Measurements from ENCODE around the gene CAGE1.

CAGE1 gene

DNA sequence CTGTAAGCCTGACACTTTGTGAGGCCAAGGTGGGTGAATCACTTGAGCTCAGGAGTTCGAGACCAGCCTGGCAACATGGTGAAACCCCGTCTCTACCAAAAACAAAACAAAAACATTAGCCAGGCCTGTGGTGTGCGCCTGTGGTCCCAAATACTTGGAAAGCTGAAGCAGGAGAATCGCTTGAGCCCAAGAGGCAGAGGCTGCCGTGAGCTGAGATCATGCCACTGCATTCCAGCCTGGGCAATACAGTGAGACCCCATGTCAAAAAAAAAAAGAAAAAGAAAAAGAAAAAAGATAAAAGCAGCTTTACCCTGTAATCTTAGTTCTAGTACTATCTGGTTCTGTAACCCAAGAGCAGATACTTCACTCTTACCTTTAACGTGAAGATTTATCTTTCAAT is 104.1 kb downstream of the CAGE1 start:
- Histone ChIP-seq H3K4ac (ENCODE audit: low read depth, low read length) (no peak overlapping the region), H3K9me3 (ENCODE audit: insufficient read depth, low read depth, low read length) (no peaks in the 10 kb centered on the region), H4K91ac (ENCODE audit: low read depth, low read length) (no peak overlapping the region), H3K9ac (ENCODE audit: low read length) (no peak overlapping the region), H3K4me3 (ENCODE audit: low read depth, low read length) (no peak overlapping the region), H3K27me3 (ENCODE audit: insufficient read depth, low read length) (no peaks in the 10 kb centered on the region), H3K18ac (ENCODE audit: low read length) (no peak overlapping the region), H3K79me2 (ENCODE audit: control insufficient read depth, insufficient read depth, low read length, poor library complexity) (no peaks in the 10 kb centered on the region), H3K27ac (ENCODE audit: low read depth, low read length) (no peak overlapping the region), H3K4me2 (ENCODE audit: low read length) (no peak overlapping the region), H3K4me1 (ENCODE audit: control insufficient read depth in 1 of 2, insufficient read depth in 2 of 2, low read length in 2 of 2) (no peaks in the 10 kb centered on the region), H4K12ac (ENCODE audit: low read depth, low read length) (no peak overlapping the region), H3K36me3 (ENCODE audit: control insufficient read depth in 1 of 2, insufficient read depth in 2 of 2, low read length in 2 of 2) (peaks cover 7 to 15% of the 10 kb centered on the region in 2 experiments), H2BK120ac (ENCODE audit: insufficient read depth, low read length, poor library complexity) (no peak overlapping the region), H2AFZ (ENCODE audit: insufficient read depth, low read length, poor library complexity) (no peak overlapping the region), H2BK12ac (ENCODE audit: low read length) (no peak overlapping the region), H2AK5ac (ENCODE audit: low read length) (no peak overlapping the region), H3K14ac (ENCODE audit: low read length) (no peak overlapping the region), H3K79me1 (ENCODE audit: low read length) (no peaks in the 10 kb centered on the region), H4K8ac (ENCODE audit: low read depth, low read length) (no peak overlapping the region), H3K23ac (ENCODE audit: low read length) (no peak overlapping the region), H2BK5ac (ENCODE audit: low read depth, low read length, poor library complexity) (no peak overlapping the region)
- no CpG with 5 or more reads among the region's 6 CpGs for WGBS (ENCODE audit: extremely low coverage, insufficient coverage, insufficient read length)
- no peak for DNase-seq

DNA sequence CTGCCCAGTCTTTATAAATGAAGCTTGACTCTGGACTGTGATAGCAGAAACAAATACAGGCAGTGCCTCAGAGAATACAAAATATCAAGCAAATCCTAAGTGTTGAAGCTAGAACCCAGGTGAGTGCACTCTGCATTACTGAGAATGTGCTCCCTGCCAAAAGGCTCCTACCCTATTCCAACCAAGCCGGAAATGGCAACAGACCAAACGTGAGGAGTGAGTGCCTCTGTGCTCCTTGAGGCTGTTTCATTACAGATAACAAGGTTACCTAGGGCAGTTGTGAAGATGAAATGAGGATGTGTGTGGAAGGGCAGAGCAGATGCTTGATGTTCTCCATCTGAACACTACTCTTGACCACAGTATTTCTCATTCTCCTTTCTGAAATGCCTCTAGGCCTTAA is 105.9 kb downstream of the CAGE1 start:
- no peaks in the 10 kb centered on the region for H3K79me1 ChIP-seq (ENCODE audit: low read length)
- H3K27me3 ChIP-seq (ENCODE audit: insufficient read depth, low read length), result no peaks in the 10 kb centered on the region
- H4K8ac ChIP-seq (ENCODE audit: low read depth, low read length), result no peak overlapping the region
- no peak overlapping the region for H3K23ac ChIP-seq (ENCODE audit: low read length)
- no peak overlapping the region for H4K12ac ChIP-seq (ENCODE audit: low read depth, low read length)
- H2AK5ac ChIP-seq (ENCODE audit: low read length), result no peak overlapping the region
- H2AFZ ChIP-seq (ENCODE audit: insufficient read depth, low read length, poor library complexity), result no peak overlapping the region
- H3K4me1 ChIP-seq (ENCODE audit: control insufficient read depth in 1 of 2, insufficient read depth in 2 of 2, low read length in 2 of 2), result no peaks in the 10 kb centered on the region
- no peak overlapping the region for H3K14ac ChIP-seq (ENCODE audit: low read length)
- no peak overlapping the region for H3K4ac ChIP-seq (ENCODE audit: low read depth, low read length)
- no peak overlapping the region for H3K9ac ChIP-seq (ENCODE audit: low read length)
- no peaks in the 10 kb centered on the region for H3K79me2 ChIP-seq (ENCODE audit: control insufficient read depth, insufficient read depth, low read length, poor library complexity)
- H2BK120ac ChIP-seq (ENCODE audit: insufficient read depth, low read length, poor library complexity), result no peak overlapping the region
- H3K27ac ChIP-seq (ENCODE audit: low read depth, low read length), result no peak overlapping the region
- no peaks in the 10 kb centered on the region for H3K9me3 ChIP-seq (ENCODE audit: insufficient read depth, low read depth, low read length)
- no peak overlapping the region for H4K91ac ChIP-seq (ENCODE audit: low read depth, low read length)
- no peak overlapping the region for H3K4me2 ChIP-seq (ENCODE audit: low read length)
- H3K36me3 ChIP-seq (ENCODE audit: control insufficient read depth in 1 of 2, insufficient read depth in 2 of 2, low read length in 2 of 2), result peaks cover 7 to 11% of the 10 kb centered on the region in 2 experiments
- no peak overlapping the region for H3K4me3 ChIP-seq (ENCODE audit: low read depth, low read length)
- DNase-seq, result no peak
- no CpG with 5 or more reads among the region's 2 CpGs for WGBS (ENCODE audit: extremely low coverage, insufficient coverage, insufficient read length)
- no peak overlapping the region for H2BK12ac ChIP-seq (ENCODE audit: low read length)
- H2BK5ac ChIP-seq (ENCODE audit: low read depth, low read length, poor library complexity), result no peak overlapping the region
- H3K18ac ChIP-seq (ENCODE audit: low read length), result no peak overlapping the region

DNA sequence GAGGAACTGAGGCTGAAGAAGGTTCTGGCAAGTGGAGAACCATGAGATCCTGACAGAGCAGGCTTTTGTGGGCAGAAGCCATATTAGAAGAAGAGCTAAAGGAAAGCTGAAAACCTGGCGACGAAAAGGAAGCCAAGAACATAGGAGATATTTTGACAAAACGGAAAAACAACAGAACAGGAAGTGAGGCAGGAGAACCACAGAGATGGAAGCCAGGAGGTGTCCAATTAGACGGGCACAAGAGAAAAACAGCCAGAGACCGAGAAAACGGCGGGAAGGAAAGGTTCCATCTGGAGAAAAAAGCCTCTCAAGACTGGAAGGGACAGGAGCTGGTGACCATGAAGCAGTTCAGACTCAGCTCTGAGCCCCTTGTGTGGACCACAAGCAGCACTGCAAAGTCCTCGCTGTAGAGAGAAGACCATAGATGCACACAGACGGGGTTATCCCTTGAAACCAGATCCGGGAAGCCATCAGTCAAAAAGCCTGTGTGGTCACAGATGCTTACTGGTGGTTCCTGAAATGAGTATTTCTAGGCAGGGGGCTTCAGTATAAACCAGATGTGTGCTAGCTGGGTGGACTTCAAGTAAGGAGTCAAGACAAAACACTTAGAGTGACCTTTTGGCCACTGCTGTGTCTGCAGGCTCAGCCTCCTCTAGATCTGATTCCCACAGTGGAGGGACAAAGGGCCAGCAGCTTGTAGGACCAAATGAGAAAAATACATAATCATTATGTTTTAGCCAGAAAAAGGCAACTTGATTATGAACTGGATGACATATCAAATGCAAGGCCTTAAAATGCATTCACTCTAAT is 107.2 kb downstream of the CAGE1 start:
- Histone ChIP-seq H4K12ac (ENCODE audit: low read depth, low read length) (no peak overlapping the region), H3K27ac (ENCODE audit: low read depth, low read length) (no peak overlapping the region), H4K91ac (ENCODE audit: low read depth, low read length) (no peak overlapping the region), H4K8ac (ENCODE audit: low read depth, low read length) (no peak overlapping the region), H3K4me1 (ENCODE audit: control insufficient read depth in 1 of 2, insufficient read depth in 2 of 2, low read length in 2 of 2) (no peaks in the 10 kb centered on the region), H2BK12ac (ENCODE audit: low read length) (no peak overlapping the region), H3K14ac (ENCODE audit: low read length) (no peak overlapping the region), H3K9ac (ENCODE audit: low read length) (no peak overlapping the region), H3K23ac (ENCODE audit: low read length) (no peak overlapping the region), H3K4me3 (ENCODE audit: low read depth, low read length) (no peak overlapping the region), H2AFZ (ENCODE audit: insufficient read depth, low read length, poor library complexity) (no peak overlapping the region), H3K36me3 (ENCODE audit: control insufficient read depth in 1 of 2, insufficient read depth in 2 of 2, low read length in 2 of 2) (peaks cover 7 to 9% of the 10 kb centered on the region in 2 experiments), H2BK120ac (ENCODE audit: insufficient read depth, low read length, poor library complexity) (no peak overlapping the region), H3K4me2 (ENCODE audit: low read length) (no peak overlapping the region), H3K79me1 (ENCODE audit: low read length) (no peaks in the 10 kb centered on the region), H3K9me3 (ENCODE audit: insufficient read depth, low read depth, low read length) (no peaks in the 10 kb centered on the region), H2BK5ac (ENCODE audit: low read depth, low read length, poor library complexity) (no peak overlapping the region), H3K4ac (ENCODE audit: low read depth, low read length) (no peak overlapping the region), H3K79me2 (ENCODE audit: control insufficient read depth, insufficient read depth, low read length, poor library complexity) (no peaks in the 10 kb centered on the region), H3K27me3 (ENCODE audit: insufficient read depth, low read length) (no peaks in the 10 kb centered on the region), H3K18ac (ENCODE audit: low read length) (no peak overlapping the region), H2AK5ac (ENCODE audit: low read length) (no peak overlapping the region)
- DNase-seq, result no peak
- WGBS (ENCODE audit: extremely low coverage, insufficient coverage, insufficient read length), result no CpG with 5 or more reads among the region's 10 CpGs
